Measurements from ENCODE around the gene EXD3.

- TF ChIP-seq ZC3H4 (CRISPR knock-in tag; IDR thresholded peaks at IDR 0.05; ENCODE audit: borderline replicate concordance): no peak
- TF ChIP-seq MTA2 (IDR thresholded peaks at IDR 0.05; ENCODE audit: low read depth): no peak
- no peak for TF ChIP-seq ZBTB1 (CRISPR knock-in tag; IDR thresholded peaks at IDR 0.05; ENCODE audit: borderline replicate concordance, low read depth)
- TF ChIP-seq EP300 (IDR thresholded peaks at IDR 0.05; ENCODE audit: low read length): no peak
- no peak for TF ChIP-seq NFYB (IDR thresholded peaks at IDR 0.05; ENCODE audit: extremely low read depth, insufficient read length)
- TF ChIP-seq, protein P1, sequence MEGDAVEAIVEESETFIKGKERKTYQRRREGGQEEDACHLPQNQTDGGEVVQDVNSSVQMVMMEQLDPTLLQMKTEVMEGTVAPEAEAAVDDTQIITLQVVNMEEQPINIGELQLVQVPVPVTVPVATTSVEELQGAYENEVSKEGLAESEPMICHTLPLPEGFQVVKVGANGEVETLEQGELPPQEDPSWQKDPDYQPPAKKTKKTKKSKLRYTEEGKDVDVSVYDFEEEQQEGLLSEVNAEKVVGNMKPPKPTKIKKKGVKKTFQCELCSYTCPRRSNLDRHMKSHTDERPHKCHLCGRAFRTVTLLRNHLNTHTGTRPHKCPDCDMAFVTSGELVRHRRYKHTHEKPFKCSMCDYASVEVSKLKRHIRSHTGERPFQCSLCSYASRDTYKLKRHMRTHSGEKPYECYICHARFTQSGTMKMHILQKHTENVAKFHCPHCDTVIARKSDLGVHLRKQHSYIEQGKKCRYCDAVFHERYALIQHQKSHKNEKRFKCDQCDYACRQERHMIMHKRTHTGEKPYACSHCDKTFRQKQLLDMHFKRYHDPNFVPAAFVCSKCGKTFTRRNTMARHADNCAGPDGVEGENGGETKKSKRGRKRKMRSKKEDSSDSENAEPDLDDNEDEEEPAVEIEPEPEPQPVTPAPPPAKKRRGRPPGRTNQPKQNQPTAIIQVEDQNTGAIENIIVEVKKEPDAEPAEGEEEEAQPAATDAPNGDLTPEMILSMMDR (IDR thresholded peaks at IDR 0.05 in 2 of 3, conservative IDR thresholded peaks at IDR 0.05 in 1 of 3; ENCODE audit: insufficient read depth in 2 of 3, low read depth in 1 of 3, low read length in 3 of 3): no peak
- TF ChIP-seq CBFB (CRISPR knock-in tag; IDR thresholded peaks at IDR 0.05): no peak
Observed at GRCh38 chr9:137317021-137317717, 105.8 kb downstream of the EXD3 start.
